H1 (cell line): ENCODE data around the gene CHN2. TPM values are rescaled to one million over a fixed set of nuclear protein-coding genes. Genes with fewer than 3 reads are reported as not detected.

ENCODE experiments used
- CTCF ChIA-PET: fragments of 300-600 bp; sonication (Branson Sonifier 250); formaldehyde crosslinking; loops from one replicate; lab custom pipeline; 2021; ENCODE audit not compliant: partially characterized antibody; lab: Charles Lee
- POLR2A ChIA-PET: fragments of 300-600 bp; sonication (Branson Sonifier 250); formaldehyde crosslinking; loops from one replicate; lab custom pipeline; 2021; ENCODE audit warnings: inconsistent platforms; ENCODE audit not compliant: partially characterized antibody; lab: Charles Lee
- DNase-seq, 2 experiments: peaks; one replicate each; pipeline versions ENCODE4 v3.0.0 to v3.0.0-alpha.2; 2010 to 2022; ENCODE audit warnings: low spot score in 2 of 2, low read depth in 1 of 2, mixed read lengths in 1 of 2
- FAIRE-seq: peaks from 2 replicates; lab custom pipeline; 2011; peaks lifted over from hg19 to GRCh38; lab: Jason Lieb, UNC
- H2AFZ ChIP-seq: 2 replicates; pipeline ENCODE4 v1.8.1; 2012; ENCODE audit warnings: low read length, inconsistent platforms
- H2AK5ac ChIP-seq: 2 replicates; pipeline ENCODE4 v1.6.1; 2013; ENCODE audit warnings: low read depth, low read length
- H2BK120ac ChIP-seq: replicated peaks from 2 replicates; pipeline ENCODE3; 2013; ENCODE audit warnings: low read depth, low read length, inconsistent platforms
- H2BK12ac ChIP-seq: 2 replicates; pipeline ENCODE4 v1.6.1; 2013; ENCODE audit warnings: low read depth, low read length
- H2BK15ac ChIP-seq: 2 replicates; pipeline ENCODE4 v1.6.1; 2013; ENCODE audit warnings: low read length
- H2BK20ac ChIP-seq: 2 replicates; pipeline ENCODE4 v1.6.1; 2013; ENCODE audit warnings: low read length
- H2BK5ac ChIP-seq: 2 replicates; pipeline ENCODE4 v1.6.1; 2013; ENCODE audit warnings: low read depth, low read length
- H3K14ac ChIP-seq: 2 replicates; pipeline ENCODE4 v1.6.1; 2013; ENCODE audit warnings: inconsistent platforms; ENCODE audit not compliant: insufficient read length
- H3K18ac ChIP-seq: 2 replicates; pipeline ENCODE4 v1.6.1; 2013; ENCODE audit warnings: low read length; ENCODE audit errors: extremely low read depth
- H3K23ac ChIP-seq: 2 replicates; pipeline ENCODE4 v1.6.1; 2013; ENCODE audit warnings: inconsistent platforms; ENCODE audit not compliant: insufficient read length
- H3K23me2 ChIP-seq: 2 replicates; pipeline ENCODE4 v1.6.1; 2013; ENCODE audit warnings: low read depth, low read length
- H3K27ac ChIP-seq: 2 replicates; pipeline ENCODE4 v1.6.1; 2011; ENCODE audit warnings: low read depth, low read length, inconsistent platforms
- H3K27me3 ChIP-seq, 4 experiments: replicated peaks in 1 of 4; 1 replicate in 1 of 4; 2 replicates in 3 of 4; pipeline versions ENCODE4 v1.6.1 to v1.8.1; 2011 to 2013; ENCODE audit warnings: low read length in 3 of 4, mild to moderate bottlenecking in 3 of 4, inconsistent platforms in 2 of 4, mixed read lengths in 2 of 4, moderate library complexity in 1 of 4; ENCODE audit not compliant: control insufficient read depth in 3 of 4, insufficient read depth in 3 of 4; ENCODE audit errors: extremely low read depth in 1 of 4
- H3K36me3 ChIP-seq, 4 experiments: 2 replicates each; pipeline versions ENCODE4 v1.6.1 to v1.8.1; 2011 to 2013; ENCODE audit warnings: mild to moderate bottlenecking in 4 of 4, low read length in 3 of 4, moderate library complexity in 2 of 4, control low read depth in 1 of 4, inconsistent platforms in 1 of 4; ENCODE audit not compliant: insufficient read depth in 4 of 4, control insufficient read depth in 2 of 4
- H3K4ac ChIP-seq: replicated peaks from 2 replicates; pipeline ENCODE3; 2013; ENCODE audit warnings: low read length, low read depth, mixed read lengths, inconsistent platforms; ENCODE audit not compliant: insufficient read length
- H3K4me1 ChIP-seq, 4 experiments: replicated peaks in 1 of 4; 1 replicate in 1 of 4; 2 replicates in 3 of 4; pipeline versions ENCODE4 v1.6.1 to v1.8.1; 2011 to 2013; ENCODE audit warnings: low read length in 3 of 4, inconsistent platforms in 2 of 4, mixed read lengths in 1 of 4; ENCODE audit not compliant: insufficient read depth in 4 of 4, control insufficient read depth in 3 of 4
- H3K4me2 ChIP-seq, 2 experiments: 2 replicates each; pipeline versions ENCODE4 v1.6.1 to v1.8.1; 2011 to 2013; ENCODE audit warnings: low read depth in 2 of 2, low read length in 2 of 2, control low read depth in 1 of 2, inconsistent platforms in 1 of 2, mild to moderate bottlenecking in 1 of 2; ENCODE audit not compliant: insufficient read depth in 1 of 2
- H3K4me3 ChIP-seq, 4 experiments: fragments of 200-600, 300-600 bp in 1 of 4; sonication (generic), shearing (Covaris generic), sonication (Bioruptor Twin) in 1 of 4; 2 replicates each; pipeline versions ENCODE4 v1.5.1 to v1.8.1; 2011 to 2016; ENCODE audit warnings: low read length in 4 of 4, low read depth in 3 of 4, control low read depth in 2 of 4, inconsistent platforms in 2 of 4, mild to moderate bottlenecking in 2 of 4, mixed read lengths in 1 of 4, moderate library complexity in 1 of 4; ENCODE audit not compliant: insufficient read depth in 2 of 4; ENCODE audit errors: extremely low read depth in 1 of 4
- H3K56ac ChIP-seq: replicated peaks from 2 replicates; pipeline ENCODE3; 2013; ENCODE audit warnings: low read depth, mild to moderate bottlenecking, mixed read lengths, low read length, inconsistent platforms; ENCODE audit not compliant: insufficient read length
- H3K79me1 ChIP-seq: 2 replicates; pipeline ENCODE4 v1.6.1; 2013; ENCODE audit warnings: low read depth, low read length, control low read depth
- H3K79me2 ChIP-seq, 2 experiments: 2 replicates each; pipeline versions ENCODE4 v1.6.1 to v1.8.1; 2012 to 2013; ENCODE audit warnings: low read length in 2 of 2, mild to moderate bottlenecking in 2 of 2, inconsistent platforms in 1 of 2; ENCODE audit not compliant: insufficient read depth in 2 of 2, control insufficient read depth in 1 of 2
- H3K9ac ChIP-seq, 4 experiments: replicated peaks in 1 of 4; 1 replicate in 1 of 4; 2 replicates in 3 of 4; pipeline versions ENCODE4 v1.6.1 to v1.8.1; 2011 to 2013; ENCODE audit warnings: low read depth in 3 of 4, low read length in 3 of 4, control low read depth in 2 of 4, mild to moderate bottlenecking in 2 of 4, moderate library complexity in 2 of 4, inconsistent platforms in 1 of 4; ENCODE audit errors: extremely low read depth in 1 of 4
- H3K9me3 ChIP-seq, 2 experiments: 2 replicates each; pipeline versions ENCODE4 v1.6.1 to v1.8.1; 2012 to 2013; ENCODE audit warnings: mild to moderate bottlenecking in 2 of 2, moderate library complexity in 2 of 2, control low read depth in 1 of 2, inconsistent platforms in 1 of 2, low read depth in 1 of 2, low read length in 1 of 2, mixed read lengths in 1 of 2; ENCODE audit not compliant: insufficient read depth in 2 of 2
- H4K20me1 ChIP-seq, 2 experiments: replicated peaks in 1 of 2; 2 replicates each; pipeline versions ENCODE3 to v1.8.1; 2011 to 2013; ENCODE audit warnings: inconsistent platforms in 2 of 2, low read length in 2 of 2, mild to moderate bottlenecking in 1 of 2; ENCODE audit not compliant: insufficient read depth in 2 of 2, control insufficient read depth in 1 of 2
- H4K5ac ChIP-seq: 2 replicates; pipeline ENCODE4 v1.6.1; 2013; ENCODE audit warnings: low read length, low read depth, mixed read lengths, inconsistent platforms; ENCODE audit not compliant: insufficient read length
- H4K8ac ChIP-seq: 2 replicates; pipeline ENCODE4 v1.8.0; 2013; ENCODE audit warnings: mild to moderate bottlenecking, moderate library complexity, low read length, inconsistent platforms; ENCODE audit not compliant: insufficient read depth; ENCODE audit errors: extremely low read depth
- H4K91ac ChIP-seq: replicated peaks from 2 replicates; pipeline ENCODE3; 2013; ENCODE audit warnings: low read length, mixed read lengths, inconsistent platforms; ENCODE audit not compliant: insufficient read length
- EP300 ChIP-seq, 2 experiments: IDR thresholded peaks; 1 replicate in 1 of 2; 2 replicates in 1 of 2; pipeline ENCODE4 v1.6.1; 2011 to 2012; ENCODE audit warnings: low read depth in 2 of 2, low read length in 2 of 2, mild to moderate bottlenecking in 2 of 2, borderline replicate concordance in 1 of 2, inconsistent platforms in 1 of 2, moderate library complexity in 1 of 2
- GTF2F1 ChIP-seq: IDR thresholded peaks from 2 replicates; pipeline ENCODE4 v1.6.1; 2012; ENCODE audit warnings: low read depth, low read length, improper control_type of control experiment, borderline replicate concordance
- KDM1A ChIP-seq: fragments of 200-600, 300-600 bp; sonication (generic); IDR thresholded peaks from 2 replicates; pipeline ENCODE4 v1.7.1; 2016; ENCODE audit warnings: mild to moderate bottlenecking, low read length, borderline replicate concordance
- RFX5 ChIP-seq: IDR thresholded peaks from 2 replicates; pipeline ENCODE4 v1.6.1; 2011; ENCODE audit warnings: low read depth, low read length, improper control_type of control experiment, borderline replicate concordance
- RXRA ChIP-seq: IDR thresholded peaks from 2 replicates; pipeline ENCODE4 v1.6.1; 2011; ENCODE audit warnings: low read depth, mild to moderate bottlenecking, low read length, moderate library complexity; ENCODE audit not compliant: insufficient read depth
- WGBS, 2 experiments: shearing (Covaris generic) in 1 of 2; methylation state at CpG; one replicate each; pipeline versions ENCODE4 v1.1.6 to v1.1.7; 2013 to 2015; ENCODE audit warnings: low lambda C conversion rate in 2 of 2, mixed read lengths in 2 of 2, inconsistent platforms in 1 of 2, low coverage in 1 of 2, missing lambda C conversion rate in 1 of 2; ENCODE audit not compliant: insufficient replicate concordance in 2 of 2, insufficient coverage in 1 of 2, insufficient read length in 1 of 2; ENCODE audit errors: extremely low coverage in 1 of 2, missing lambda C conversion rate in 1 of 2; 5-methylcytosine and 5-hydroxymethylcytosine counted together
- polyA plus RNA-seq, 7 experiments: library from polyadenylated mRNA; depleted of rRNA in 3 of 7; stranded (reverse) in 5 of 7; unstranded in 2 of 7; fragments of >200 nt in 5 of 7; fragments of 200-250 nt in 2 of 7; gene quantifications; 1 replicate in 5 of 7; 2 replicates in 1 of 7; 4 replicates in 1 of 7; pipeline versions ENCODE4 v1.2.1 to v1.2.3, GENCODE V29; 2011 to 2013; ENCODE audit warnings: missing spikeins in 2 of 7, mixed read lengths in 2 of 7
- total RNA-seq: library from RNA; stranded (reverse); fragmentation: NEBNext Ultra II Directional; extraction: Animal tissue kit (Norgen Biotek cat#: 25700); gene quantifications from 2 replicates; pipeline ENCODE4 v1.2.1, GENCODE V29; 2021

CHN2 gene
- total and polyA plus RNA-seq, 2 of the 8 experiments (the other 6 are each of a cell fraction or from before 2014, with no cell fraction given): 2.9 to 4.8 TPM

DNA sequence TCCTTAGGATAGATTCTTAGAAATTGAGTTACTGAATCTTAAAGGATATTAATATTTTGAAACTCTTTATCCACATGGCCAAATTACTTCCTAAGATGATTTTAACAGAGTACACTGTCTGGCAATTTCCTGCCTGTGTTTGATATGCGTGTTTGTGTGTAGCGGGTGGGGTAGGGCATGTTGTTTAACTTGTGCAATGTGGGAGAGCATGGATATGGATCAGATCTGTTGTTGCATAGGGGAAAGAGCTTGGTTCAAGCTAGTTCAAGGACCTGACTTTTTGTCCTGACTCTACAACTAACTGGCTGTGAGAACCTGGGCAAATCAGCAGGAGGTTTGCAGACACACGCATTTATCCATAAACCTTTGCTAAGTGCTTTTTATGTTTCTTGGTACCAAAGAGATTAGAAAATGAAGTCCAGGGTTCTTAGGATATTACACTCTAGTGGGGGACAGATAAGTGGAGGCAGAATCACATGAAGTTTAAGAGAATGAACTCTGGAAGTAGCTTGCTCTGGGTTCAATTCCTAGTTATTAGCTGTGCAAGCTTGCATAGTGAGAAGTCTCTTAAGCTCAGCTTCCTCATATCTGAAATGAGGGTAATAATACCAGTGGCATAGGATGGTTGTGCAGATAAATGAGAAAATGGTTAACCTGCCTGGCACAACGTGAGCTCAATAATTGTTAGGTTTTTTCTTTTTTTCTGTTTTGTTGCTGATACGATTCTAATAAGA, 272.8 kb downstream of the CHN2 start:
- Histone ChIP-seq H2BK120ac (no peak overlapping the region), H3K79me1 (no peaks in the 10 kb centered on the region), H3K4me3 (no peak overlapping the region), H3K27me3 (no peaks in the 10 kb centered on the region), H2BK15ac (no peak overlapping the region), H4K8ac (no peak overlapping the region), H3K23me2 (no peaks in the 10 kb centered on the region; the same call in 1 of the 2 replicates), H3K18ac (no peak overlapping the region), H3K27ac (no peak overlapping the region), H2AK5ac (no peak overlapping the region), H2BK5ac (no peak overlapping the region), H4K5ac (no peak overlapping the region), H3K36me3 (no peaks in the 10 kb centered on the region), H2AFZ (no peak overlapping the region), H3K23ac (no peak overlapping the region), H3K14ac (no peak overlapping the region), H3K4me1 (no peaks in the 10 kb centered on the region), H3K56ac (no peak overlapping the region), H3K9me3 (no peaks in the 10 kb centered on the region), H2BK12ac (no peak overlapping the region), H3K79me2 (no peaks in the 10 kb centered on the region), H3K9ac (no peak overlapping the region), H4K20me1 (no peaks in the 10 kb centered on the region), H3K4ac (no peak overlapping the region), H4K91ac (no peak overlapping the region), H3K4me2 (no peak overlapping the region), H2BK20ac (no peak overlapping the region)
- 88% methylated on average over 5 of the region's 5 CpGs; no CpG with 5 or more reads in 1 of the 2 experiments for WGBS, 2 experiments
- FAIRE-seq: no peak
- no peak for DNase-seq
- no peak for TF ChIP-seq EP300 (IDR thresholded peaks at IDR 0.05; ENCODE audit: borderline replicate concordance in 1 of 2, low read depth in 2 of 2, low read length in 2 of 2)
- no peak for TF ChIP-seq RFX5
- no peak for TF ChIP-seq GTF2F1
- TF ChIP-seq RXRA: no peak
- no peak for TF ChIP-seq KDM1A
- ChIA-PET POLR2A (no interaction called here), CTCF (interaction anchor here (1.2 kb wide), 1 partner anchor 122 kb away, joined by 9 read pairs; no protein-coding TSS in a partner anchor)
